Hindlimb muscle (tissue), 1 donor: ENCODE measurements around the gene PRDX5. TPM values are rescaled to one million over a fixed set of nuclear protein-coding genes. Genes with fewer than 3 reads are reported as not detected.
"Not testable (repeated sequence)": the region's sequence is repeated elsewhere in the genome, so short reads cannot be mapped to it uniquely, and the experiment has no call there.

Experiments used
- DNase-seq: peaks from one replicate; pipeline ENCODE4 v3.0.0-alpha.2; 2013
- polyA plus RNA-seq: library from polyadenylated mRNA; unstranded; fragments of 120-200 nt; gene quantifications from one replicate; pipeline ENCODE4 v1.2.1, GENCODE V29; 2013; ENCODE audit not compliant: insufficient read length

Gene PRDX5
- polyA plus RNA-seq, 1 donor, result 129 TPM

- DNase-seq, result no peak
These were observed 11.4 kb upstream of the PRDX5 start for GRCh38 chr11:64306563-64306875.

GRCh38 chr11:64306876-64307622 is 10.9 kb upstream of the PRDX5 start:
- no peak for DNase-seq

- not testable (repeated sequence) for DNase-seq
These were observed 10.1 kb upstream of the PRDX5 start for GRCh38 chr11:64307795-64308194.

DNA sequence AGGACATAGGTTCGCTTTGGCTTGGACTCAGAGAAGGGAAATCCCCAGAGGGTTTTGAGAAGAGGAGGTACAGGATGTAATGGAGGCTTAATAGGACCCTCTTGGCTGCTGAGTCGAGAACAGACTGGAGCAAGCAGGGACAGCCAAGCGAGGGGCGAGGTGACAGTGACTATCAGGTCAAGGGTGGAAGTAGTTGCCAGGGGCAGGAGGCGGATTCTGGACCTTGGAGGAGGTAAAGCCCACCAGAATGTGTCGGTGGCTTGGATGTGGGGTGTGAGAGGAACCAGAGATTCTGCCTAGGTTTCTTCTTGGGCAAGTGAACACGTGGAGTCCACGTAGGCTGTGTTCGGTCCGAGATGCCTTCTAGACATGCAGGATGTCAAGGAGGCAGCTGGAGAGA is 5.0 kb upstream of the PRDX5 start:
- no peak for DNase-seq

- no peak for DNase-seq
These were observed 4.3 kb upstream of the PRDX5 start for GRCh38 chr11:64313491-64314145.

GRCh38 chr11:64314146-64314804 is 3.6 kb upstream of the PRDX5 start:
- DNase-seq, result no peak

DNA sequence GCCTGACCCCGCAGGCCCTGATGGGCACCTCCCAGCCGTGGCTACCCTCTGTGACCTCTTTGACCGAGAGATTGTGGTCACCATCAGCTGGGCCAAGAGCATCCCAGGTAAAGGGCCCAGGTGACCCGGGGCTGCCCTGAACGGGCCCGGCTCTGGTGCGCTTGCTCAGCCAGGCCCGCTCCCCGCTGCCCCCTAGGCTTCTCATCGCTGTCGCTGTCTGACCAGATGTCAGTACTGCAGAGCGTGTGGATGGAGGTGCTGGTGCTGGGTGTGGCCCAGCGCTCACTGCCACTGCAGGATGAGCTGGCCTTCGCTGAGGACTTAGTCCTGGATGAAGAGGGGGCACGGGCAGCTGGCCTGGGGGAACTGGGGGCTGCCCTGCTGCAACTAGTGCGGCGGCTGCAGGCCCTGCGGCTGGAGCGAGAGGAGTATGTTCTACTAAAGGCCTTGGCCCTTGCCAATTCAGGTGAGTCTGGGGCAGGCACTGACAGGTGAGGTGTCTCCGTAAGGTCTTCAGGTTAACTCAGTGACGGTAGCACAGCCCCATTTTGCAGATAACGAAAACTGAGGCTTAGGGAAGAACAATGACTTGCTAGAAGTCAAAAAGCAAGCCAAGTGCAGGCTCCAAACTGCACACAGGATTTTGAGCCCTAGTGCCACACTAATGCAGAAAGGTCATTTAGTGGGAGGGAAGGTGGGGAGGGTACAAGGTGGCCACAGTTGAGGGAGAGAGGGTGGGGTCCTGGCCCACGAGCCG is 2.9 kb upstream of the PRDX5 start:
- DNase-seq, result no peak

GRCh38 chr11:64315667-64316526 is 2.0 kb upstream of the PRDX5 start:
- DNase-seq, result not testable (repeated sequence)

GRCh38 chr11:64316672-64317324 is 1.1 kb upstream of the PRDX5 start:
- no peak for DNase-seq

- DNase-seq, result peak; percentile 96
These were observed 478 bp upstream of the PRDX5 start, which contains the start of gene TRMT112 for GRCh38 chr11:64317325-64317960. Gene TRMT112 (minus strand): TSS chr11:64317559. CDS start chr11:64317526, 33 bp downstream.

GRCh38 chr11:64318766-64319761 is 1.1 kb downstream of the PRDX5 start:
- DNase-seq, result no peak

GRCh38 chr11:64320556-64320955 is 2.6 kb downstream of the PRDX5 start:
- DNase-seq, result no peak

GRCh38 chr11:64321026-64321425 is 3.1 kb downstream of the PRDX5 start:
- DNase-seq, result no peak

DNA sequence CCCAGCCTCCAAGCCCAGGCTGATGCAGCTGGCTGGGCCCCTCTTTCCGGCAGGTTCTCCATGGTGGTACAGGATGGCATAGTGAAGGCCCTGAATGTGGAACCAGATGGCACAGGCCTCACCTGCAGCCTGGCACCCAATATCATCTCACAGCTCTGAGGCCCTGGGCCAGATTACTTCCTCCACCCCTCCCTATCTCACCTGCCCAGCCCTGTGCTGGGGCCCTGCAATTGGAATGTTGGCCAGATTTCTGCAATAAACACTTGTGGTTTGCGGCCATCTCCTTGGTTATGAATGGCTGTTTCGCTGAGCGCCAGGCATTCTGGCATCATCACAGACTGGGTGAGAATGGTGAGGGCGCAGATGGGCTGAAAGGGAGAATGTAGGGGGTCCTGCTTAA is 3.6 kb downstream of the PRDX5 start:
- no peak for DNase-seq

- no peak for DNase-seq
These were observed 5.0 kb downstream of the PRDX5 start for GRCh38 chr11:64322925-64323260.

DNA sequence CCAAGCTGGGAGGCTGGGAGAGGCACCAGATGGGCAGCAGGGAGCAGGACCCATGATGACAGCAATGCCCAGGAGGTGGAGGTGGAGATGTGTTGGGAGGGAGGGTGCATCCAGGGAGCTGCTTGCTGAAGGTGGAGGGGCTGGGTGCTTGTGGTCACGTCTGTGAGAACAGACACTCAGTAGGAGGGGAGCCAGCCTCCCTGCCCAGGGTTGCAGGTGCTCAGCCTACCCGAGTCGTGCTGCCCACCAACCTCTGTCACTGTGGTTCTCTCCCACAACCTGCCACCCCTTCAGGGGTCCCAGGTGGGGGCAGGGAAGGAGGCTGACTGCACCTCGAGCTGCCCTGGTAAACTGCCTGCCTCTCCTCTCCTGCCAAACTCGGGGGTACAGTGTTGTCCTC is 5.5 kb downstream of the PRDX5 start:
- no peak for DNase-seq

- not testable (repeated sequence) for DNase-seq
These were observed 6.1 kb downstream of the PRDX5 start for GRCh38 chr11:64323984-64324383.

DNA sequence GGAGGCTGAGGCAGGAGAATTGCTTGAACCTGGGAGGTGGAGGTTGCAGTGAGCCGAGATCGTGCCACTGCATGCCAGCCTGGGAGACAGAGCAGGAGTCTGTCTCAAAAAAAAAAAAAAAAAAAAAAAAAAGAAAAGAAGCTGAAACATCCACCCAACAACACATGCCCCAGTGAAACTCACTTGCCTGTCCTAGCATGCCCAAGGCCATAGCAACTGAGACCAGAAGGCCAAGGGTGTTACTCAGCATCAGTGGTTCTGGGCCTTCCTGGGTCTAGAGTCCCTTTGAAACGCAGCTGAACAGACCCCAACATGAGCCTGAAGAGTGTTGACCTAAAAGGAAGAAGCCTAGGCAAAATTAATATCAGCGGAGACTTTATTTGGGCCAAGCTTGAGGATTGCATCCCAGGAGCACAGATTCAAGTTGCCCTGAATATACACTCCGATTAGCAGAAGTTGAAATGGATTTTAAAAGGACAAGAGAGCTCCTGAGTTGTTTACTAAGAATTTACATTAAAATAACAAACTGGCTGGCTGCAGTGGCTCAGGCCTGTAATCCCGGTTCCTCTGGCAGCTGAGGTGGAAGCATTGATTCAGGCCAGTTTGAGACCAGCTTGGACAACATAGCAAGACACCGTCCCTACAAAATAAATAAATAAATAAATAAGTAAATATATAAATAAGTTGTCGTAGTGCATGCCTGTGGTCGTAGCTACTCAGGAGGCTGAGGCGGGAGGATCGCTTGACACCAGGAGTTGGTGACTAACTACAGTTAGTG is 7.0 kb downstream of the PRDX5 start:
- no peak for DNase-seq

GRCh38 chr11:64327375-64327774 is 9.5 kb downstream of the PRDX5 start:
- no peak for DNase-seq
